GM12865 (cell line): ENCODE measurements around the gene BLNK.

Experiments
- DNase-seq: peaks from one replicate; pipeline ENCODE4 v3.0.0; 2010; ENCODE audit warnings: low read depth
- H3K4me3 ChIP-seq: 2 replicates; pipeline ENCODE4 v1.5.1; 2011; ENCODE audit warnings: mild to moderate bottlenecking, low read depth, low read length, control low read depth
- CTCF ChIP-seq: IDR thresholded peaks from 2 replicates; pipeline ENCODE4 v1.5.1; 2011; ENCODE audit warnings: low read length, control low read depth, low read depth, inconsistent platforms; ENCODE audit not compliant: insufficient read depth; ENCODE audit errors: missing control alignments

Gene BLNK

GRCh38 chr10:96271016-96271815 is at the start of gene BLNK:
Gene BLNK (minus strand): TSS chr10:96271569. CDS start chr10:96271398, 171 bp downstream.
- no peak for TF ChIP-seq CTCF
- H3K4me3 ChIP-seq = peak within 1 kb of the TSS; percentile 81
- DNase-seq = peak; percentile 94

- DNase-seq = no peak
- no peak overlapping the region for H3K4me3 ChIP-seq
- no peak for TF ChIP-seq CTCF
Measured at GRCh38 chr10:96319754-96320474, 48.5 kb upstream of the BLNK start.

- H3K4me3 ChIP-seq = no peak overlapping the region
- no peak for DNase-seq
- TF ChIP-seq CTCF = no peak
Measured at GRCh38 chr10:96317067-96317833, 45.9 kb upstream of the BLNK start.

- H3K4me3 ChIP-seq = no peak overlapping the region
- no peak for TF ChIP-seq CTCF
- DNase-seq = no peak
Measured at GRCh38 chr10:96313344-96313743, 42.0 kb upstream of the BLNK start.

- TF ChIP-seq CTCF = no peak
- no peak overlapping the region for H3K4me3 ChIP-seq
Measured at GRCh38 chr10:96311180-96311715, 39.9 kb upstream of the BLNK start.

GRCh38 chr10:96310321-96310669 is 38.9 kb upstream of the BLNK start:
- DNase-seq = no peak
- no peak overlapping the region for H3K4me3 ChIP-seq
- no peak for TF ChIP-seq CTCF

More at GRCh38 chr10:96311180-96311715, 39.9 kb upstream of the BLNK start:
- no peak for DNase-seq
